Left ventricle myocardium inferior (tissue), 1 donor: ENCODE measurements around the gene RNPC3. TPM values are rescaled to one million over a fixed set of nuclear protein-coding genes. Genes with fewer than 3 reads are reported as not detected.
A peak's percentile ranks its signal among the peaks of the same experiment; 100 is the strongest.

ENCODE experiments used
- DNase-seq: peaks from one replicate; pipeline ENCODE4 v3.0.0-alpha.2; 2020
- H3K27ac ChIP-seq: fragments of 200-600 bp; replicated peaks from 2 replicates; pipeline ENCODE4 v1.8.0; 2021
- H3K27me3 ChIP-seq: fragments of 200-600 bp; 2 replicates; pipeline ENCODE4 v1.8.0; 2021; ENCODE audit warnings: low read depth
- H3K36me3 ChIP-seq: fragments of 200-600 bp; 2 replicates; pipeline ENCODE4 v1.8.0; 2021
- H3K4me1 ChIP-seq: fragments of 200-600 bp; 2 replicates; pipeline ENCODE4 v1.8.0; 2021
- H3K4me3 ChIP-seq: fragments of 200-600 bp; 2 replicates; pipeline ENCODE4 v1.8.0; 2021; ENCODE audit warnings: mild to moderate bottlenecking, moderate library complexity
- H3K9me3 ChIP-seq: fragments of 200-600 bp; replicated peaks from 2 replicates; pipeline ENCODE4 v1.8.0; 2021
- intact Hi-C: fragments of 100-400 bp; cut with micrococcal nuclease; formaldehyde crosslinking; loops from one replicate; pipeline ENCODE4 v1.11.0; 2022
- total RNA-seq: library from RNA; stranded (reverse); fragmentation: NEBNext Ultra II Directional; extraction: Animal tissue kit (Norgen Biotek cat#: 25700); gene quantifications from one replicate; pipeline ENCODE4 v1.2.1, GENCODE V29; 2021
- TF ChIP-seq, protein P1 (sequence below): fragments of 200-600 bp; IDR thresholded peaks from 2 replicates; pipeline ENCODE4 v1.8.0; 2021; ENCODE audit warnings: antibody characterized with exemption, mild to moderate bottlenecking, borderline replicate concordance
- donor health status: DM: no; HTN: yes; CAD: no; lungs with severe emphysema.

RNPC3 gene
- total RNA-seq, 1 donor from 2014 or later = 21.3 TPM

DNA sequence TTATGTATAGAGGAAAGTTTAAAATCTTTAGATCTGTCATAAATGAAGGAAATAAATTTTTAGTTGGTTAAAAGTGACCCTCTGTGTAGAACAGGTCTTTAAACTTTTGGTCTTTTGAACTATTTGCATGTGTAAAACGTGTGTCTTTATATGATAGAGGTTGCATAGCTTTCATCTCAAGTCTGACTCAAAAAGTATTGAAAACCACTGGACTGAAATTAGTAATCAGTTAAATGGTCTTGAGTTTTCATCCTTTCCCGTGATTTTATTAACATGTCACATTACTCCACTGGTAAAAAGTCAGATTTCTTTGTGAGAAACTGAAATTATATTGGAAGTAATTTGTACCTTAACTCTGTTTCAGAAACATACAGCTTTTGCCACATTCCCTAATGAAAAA, 1.8 kb downstream of the RNPC3 start:
- no peak for DNase-seq
- peaks cover 62% of the 10 kb centered on the region for H3K4me1 ChIP-seq
- no peak overlapping the region for H3K27ac ChIP-seq

DNA sequence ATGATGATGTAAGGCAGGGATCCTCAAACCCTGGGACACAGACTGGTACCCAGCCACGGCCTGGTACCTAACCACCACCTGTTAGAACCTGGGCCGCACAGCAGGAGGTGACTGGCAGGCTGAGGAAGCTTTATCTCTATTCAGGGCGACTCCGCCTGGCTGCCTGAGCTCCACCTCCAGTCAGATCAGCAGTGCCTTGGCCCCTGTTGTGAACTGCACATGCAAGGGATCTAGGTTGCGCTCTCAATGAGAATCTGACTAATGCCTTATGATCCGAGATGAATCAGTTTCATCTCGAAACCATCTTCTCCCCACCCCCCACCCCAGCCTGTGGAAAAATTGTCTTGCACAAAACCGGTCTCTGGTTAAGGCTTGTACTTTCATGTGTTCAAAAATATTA, 4.2 kb downstream of the RNPC3 start:
- intact Hi-C loops = no loop called here
- Histone ChIP-seq H3K9me3 (no peaks in the 10 kb centered on the region), H3K27me3 (no peaks in the 10 kb centered on the region), H3K27ac (no peak overlapping the region), H3K4me1 (peaks cover 84% of the 10 kb centered on the region), H3K36me3 (peaks cover 18% of the 10 kb centered on the region), H3K4me3 (no peak overlapping the region)
- no peak for DNase-seq
- TF ChIP-seq, protein P1, sequence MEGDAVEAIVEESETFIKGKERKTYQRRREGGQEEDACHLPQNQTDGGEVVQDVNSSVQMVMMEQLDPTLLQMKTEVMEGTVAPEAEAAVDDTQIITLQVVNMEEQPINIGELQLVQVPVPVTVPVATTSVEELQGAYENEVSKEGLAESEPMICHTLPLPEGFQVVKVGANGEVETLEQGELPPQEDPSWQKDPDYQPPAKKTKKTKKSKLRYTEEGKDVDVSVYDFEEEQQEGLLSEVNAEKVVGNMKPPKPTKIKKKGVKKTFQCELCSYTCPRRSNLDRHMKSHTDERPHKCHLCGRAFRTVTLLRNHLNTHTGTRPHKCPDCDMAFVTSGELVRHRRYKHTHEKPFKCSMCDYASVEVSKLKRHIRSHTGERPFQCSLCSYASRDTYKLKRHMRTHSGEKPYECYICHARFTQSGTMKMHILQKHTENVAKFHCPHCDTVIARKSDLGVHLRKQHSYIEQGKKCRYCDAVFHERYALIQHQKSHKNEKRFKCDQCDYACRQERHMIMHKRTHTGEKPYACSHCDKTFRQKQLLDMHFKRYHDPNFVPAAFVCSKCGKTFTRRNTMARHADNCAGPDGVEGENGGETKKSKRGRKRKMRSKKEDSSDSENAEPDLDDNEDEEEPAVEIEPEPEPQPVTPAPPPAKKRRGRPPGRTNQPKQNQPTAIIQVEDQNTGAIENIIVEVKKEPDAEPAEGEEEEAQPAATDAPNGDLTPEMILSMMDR = no peak

More for the DNA sequence above, 1.8 kb downstream of the RNPC3 start:
- Histone ChIP-seq H3K27me3 (no peaks in the 10 kb centered on the region), H3K36me3 (peaks cover 6% of the 10 kb centered on the region), H3K4me3 (peak overlapping the region; percentile 96), H3K9me3 (no peaks in the 10 kb centered on the region)
- TF ChIP-seq, protein P1 = no peak
- intact Hi-C loops = no loop called here

DNA sequence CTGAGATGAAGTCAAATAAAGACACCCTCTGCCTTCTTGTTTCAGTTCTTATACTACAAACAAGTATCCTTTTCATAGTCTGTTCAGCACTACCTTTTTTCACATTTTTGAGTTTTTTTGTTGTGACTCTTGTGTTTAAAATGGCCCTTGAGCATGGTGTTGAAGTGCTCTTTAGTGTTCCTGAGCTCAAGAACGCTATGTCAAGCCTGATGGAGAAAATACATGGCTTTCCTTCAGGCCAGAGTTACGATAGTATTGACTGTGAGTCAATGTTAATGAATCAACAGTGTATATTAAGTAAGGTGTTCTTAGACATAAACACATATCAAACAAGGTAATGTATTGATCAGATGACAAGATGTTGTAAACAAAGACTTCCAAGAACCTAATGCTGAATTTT, 12.7 kb downstream of the RNPC3 start:
- Histone ChIP-seq H3K27me3 (no peaks in the 10 kb centered on the region), H3K4me1 (peaks cover 13% of the 10 kb centered on the region), H3K27ac (no peak overlapping the region), H3K4me3 (no peak overlapping the region), H3K36me3 (peaks cover 94% of the 10 kb centered on the region), H3K9me3 (no peaks in the 10 kb centered on the region)
- DNase-seq = no peak
- TF ChIP-seq, protein P1 = no peak
- intact Hi-C loops = no loop called here

DNA sequence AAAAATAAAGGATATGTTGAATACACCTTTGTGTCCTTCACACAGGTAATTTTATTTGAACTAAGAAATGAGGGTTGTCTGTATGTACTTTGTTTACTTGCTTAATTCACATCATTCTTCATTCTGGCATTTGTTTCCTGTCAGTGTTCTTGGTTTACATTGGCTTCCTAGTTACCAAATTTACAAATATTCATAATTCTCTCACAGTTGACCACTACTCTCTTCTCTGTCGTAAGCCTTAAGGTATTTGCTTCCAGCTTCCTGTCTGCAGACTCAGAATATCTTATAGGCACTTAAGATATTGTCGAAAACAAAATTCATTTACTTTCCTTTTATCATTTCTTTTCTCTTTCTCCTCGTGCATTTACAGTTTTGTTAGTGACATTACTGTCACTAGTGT, 15.9 kb downstream of the RNPC3 start:
- Histone ChIP-seq H3K4me1 (no peaks in the 10 kb centered on the region), H3K4me3 (no peak overlapping the region), H3K36me3 (peaks cover 98% of the 10 kb centered on the region), H3K27me3 (no peaks in the 10 kb centered on the region), H3K27ac (no peak overlapping the region), H3K9me3 (no peaks in the 10 kb centered on the region)
- intact Hi-C loops = no loop called here
- DNase-seq = no peak
- TF ChIP-seq, protein P1 = no peak

DNA sequence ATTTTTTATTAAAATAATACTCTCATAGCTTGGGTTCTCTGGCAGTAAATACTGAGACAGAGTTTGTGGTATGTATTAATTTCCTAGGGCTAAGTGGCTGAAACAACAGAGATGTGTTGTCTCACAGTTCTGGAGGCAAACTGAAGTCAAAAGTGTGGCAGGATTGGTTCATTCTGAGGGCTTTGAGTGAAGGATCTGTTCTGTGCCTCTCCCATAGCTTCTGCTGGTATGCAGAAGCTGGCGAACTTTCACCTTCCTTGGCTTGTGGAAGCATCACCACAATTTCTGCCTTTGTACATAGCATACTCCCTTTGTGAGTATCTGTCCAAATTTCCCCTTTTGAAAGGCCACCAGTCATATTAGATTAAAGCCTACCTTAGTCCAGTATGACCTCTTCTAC, 21.0 kb downstream of the RNPC3 start:
- no peaks in the 10 kb centered on the region for H3K27me3 ChIP-seq
- H3K4me1 ChIP-seq = no peaks in the 10 kb centered on the region
- TF ChIP-seq, protein P1 = no peak
- H3K4me3 ChIP-seq = no peak overlapping the region
- intact Hi-C loops = no loop called here
- peaks cover 100% of the 10 kb centered on the region for H3K36me3 ChIP-seq
- H3K9me3 ChIP-seq = no peaks in the 10 kb centered on the region
- no peak for DNase-seq
- H3K27ac ChIP-seq = no peak overlapping the region

DNA sequence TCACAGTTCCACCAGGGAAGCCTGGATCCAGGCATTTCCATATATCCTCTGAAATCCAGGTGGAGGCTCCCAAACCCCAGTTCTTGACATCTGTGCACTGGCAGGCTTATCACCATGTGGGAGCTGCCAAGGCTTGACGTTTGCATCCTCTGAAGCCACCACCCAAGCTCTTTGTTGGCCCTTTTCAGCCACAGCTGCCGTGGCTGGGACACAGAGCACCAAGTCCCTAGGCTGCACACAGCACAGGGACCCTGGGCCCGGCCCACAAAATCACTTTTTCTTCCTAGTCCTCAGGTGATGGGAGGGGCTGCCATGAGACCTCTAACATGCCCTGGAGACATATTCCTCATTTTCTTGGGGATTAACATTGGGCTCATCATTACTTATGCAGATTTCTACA, 22.3 kb downstream of the RNPC3 start:
- no peaks in the 10 kb centered on the region for H3K9me3 ChIP-seq
- H3K27ac ChIP-seq = no peak overlapping the region
- no peak for DNase-seq
- intact Hi-C loops = no loop called here
- TF ChIP-seq, protein P1 = no peak
- peaks cover 100% of the 10 kb centered on the region for H3K36me3 ChIP-seq
- H3K4me3 ChIP-seq = no peak overlapping the region
- H3K27me3 ChIP-seq = no peaks in the 10 kb centered on the region
- no peaks in the 10 kb centered on the region for H3K4me1 ChIP-seq
